K562 (cell line): Measurements from ENCODE around the gene LST1. TPM values are rescaled to one million over a fixed set of nuclear protein-coding genes. Genes with fewer than 3 reads are reported as not detected.
A peak's percentile ranks its signal among the peaks of the same experiment; 100 is the strongest.

Experiments used
- ATF7 ChIP-seq: fragments of 450-650 bp; IDR thresholded peaks from 2 replicates; pipeline ENCODE4 v1.7.1; 2014; ENCODE audit warnings: mild to moderate bottlenecking, moderate library complexity
- BHLHE40 ChIP-seq: IDR thresholded peaks from 2 replicates; pipeline ENCODE4 v1.6.1; 2011; ENCODE audit warnings: low read length, improper control_type of control experiment
- CREB3L1 ChIP-seq: fragments of 450-650 bp; IDR thresholded peaks from 2 replicates; pipeline ENCODE4 v1.6.1; 2014; ENCODE audit warnings: low read depth, mild to moderate bottlenecking, moderate library complexity, borderline replicate concordance
- EGR1 ChIP-seq: fragments of 450-650 bp; conservative IDR thresholded peaks from 2 replicates; pipeline ENCODE4 v1.6.1; 2017; ENCODE audit warnings: mild to moderate bottlenecking
- ETV1 ChIP-seq: fragments of 450-650 bp; conservative IDR thresholded peaks from 2 replicates; pipeline ENCODE4 v1.6.1; 2016; ENCODE audit warnings: missing genetic modification characterization, control low read depth, low read depth, missing compliant biosample characterization
- FOXA1 ChIP-seq: fragments of 450-650 bp; IDR thresholded peaks from 2 replicates; pipeline ENCODE4 v1.6.1; 2016; ENCODE audit warnings: mild to moderate bottlenecking, borderline replicate concordance
- MED1 ChIP-seq: sonication (generic); formaldehyde crosslinking; IDR thresholded peaks from 2 replicates; pipeline ENCODE4 v1.8.1; 2023; ENCODE audit warnings: missing genetic modification reagents, borderline replicate concordance
- PHF21A ChIP-seq: fragments of 450-650 bp; IDR thresholded peaks from 2 replicates; pipeline ENCODE4 v1.6.1; 2017; ENCODE audit warnings: low read depth, borderline replicate concordance
- PML ChIP-seq: IDR thresholded peaks from 2 replicates; pipeline ENCODE4 v1.6.1; 2012; ENCODE audit warnings: low read length, inconsistent platforms
- POLR2A ChIP-seq: fragments of 450-650 bp; conservative IDR thresholded peaks from 2 replicates; pipeline ENCODE4 v1.6.1; 2016
- PTRF ChIP-seq: fragments of 450-650 bp; IDR thresholded peaks from 2 replicates; pipeline ENCODE4 v1.6.1; 2016; ENCODE audit warnings: mild to moderate bottlenecking, missing genetic modification characterization, missing compliant biosample characterization
- RBFOX2 ChIP-seq: fragments of 200-400 bp; formaldehyde crosslinking; IDR thresholded peaks from 2 replicates; pipeline ENCODE4 v1.6.1; 2017; ENCODE audit warnings: low read depth, mild to moderate bottlenecking, low read length, moderate library complexity
- SMARCE1 ChIP-seq: fragments of 450-650 bp; IDR thresholded peaks from 2 replicates; pipeline ENCODE4 v1.7.1; 2016; ENCODE audit warnings: mild to moderate bottlenecking
- TFE3 ChIP-seq: fragments of 450-650 bp; formaldehyde crosslinking; IDR thresholded peaks from 2 replicates; pipeline ENCODE4 v1.4.0; 2020; ENCODE audit warnings: mild to moderate bottlenecking, mixed read lengths
- TRIM24 ChIP-seq, 2 experiments: fragments of 450-650 bp; IDR thresholded peaks; 2 replicates each; pipeline ENCODE4 v1.6.1; 2016
- XRCC5 ChIP-seq: fragments of 200-400 bp; formaldehyde crosslinking; IDR thresholded peaks from 2 replicates; pipeline ENCODE4 v1.6.1; 2017; ENCODE audit warnings: low read depth, mild to moderate bottlenecking, low read length
- ZC3H11A ChIP-seq: IDR thresholded peaks from 2 replicates; pipeline ENCODE4 v1.6.1; 2012; ENCODE audit warnings: low read depth, low read length, improper control_type of control experiment
- ZNF212 ChIP-seq: fragments of 450-650 bp; formaldehyde crosslinking; IDR thresholded peaks from 2 replicates; pipeline ENCODE4 v1.4.0; 2020; ENCODE audit warnings: mild to moderate bottlenecking
- ZNF274 ChIP-seq: IDR thresholded peaks from 2 replicates; pipeline ENCODE4 v1.6.1; 2011; ENCODE audit warnings: low read depth, mild to moderate bottlenecking, low read length, moderate library complexity, borderline replicate concordance
- ZNF398 ChIP-seq: fragments of 250-450 bp; sonication (Bioruptor Pico); IDR thresholded peaks from 2 replicates; pipeline ENCODE4 v1.8.0; 2021; ENCODE audit warnings: moderate library complexity, mild to moderate bottlenecking, inconsistent platforms
- ZNF639 ChIP-seq, 2 experiments: fragments of 200-800 bp in 1 of 2; sonication (Bioruptor generic) in 1 of 2; sonication (generic) in 1 of 2; formaldehyde crosslinking in 1 of 2; IDR thresholded peaks in 1 of 2; conservative IDR thresholded peaks in 1 of 2; 2 replicates each; pipeline versions ENCODE4 v1.5.0 to v1.6.1; 2016 to 2020; ENCODE audit warnings: missing compliant biosample characterization in 1 of 2, missing genetic modification characterization in 1 of 2, missing genetic modification reagents in 1 of 2
- ZNF707 ChIP-seq: fragments of 250-450 bp; sonication (Bioruptor Pico); conservative IDR thresholded peaks from 2 replicates; pipeline ENCODE4 v1.8.0; 2022; ENCODE audit warnings: inconsistent platforms, mild to moderate bottlenecking, moderate library complexity
- polyA plus RNA-seq, 8 experiments: library from polyadenylated mRNA; depleted of rRNA in 4 of 8; stranded (reverse) in 5 of 8; unstranded in 3 of 8; fragments of >200 nt; fragmentation: Nextera tagmentation in 2 of 8; fragmentation: Illumina TruSeq in 1 of 8; extraction: Ambion mirVana in 2 of 8; extraction: Trizol in 1 of 8; gene quantifications; 2 replicates each; pipeline versions ENCODE4 v1.2.1 to v1.2.3, GENCODE V29; 2011 to 2014; ENCODE audit warnings: inconsistent platforms in 1 of 8, missing spikeins in 1 of 8
- total RNA-seq, 7 experiments: library from RNA; depleted of rRNA in 6 of 7; stranded (reverse); fragments of >200 nt in 6 of 7; fragmentation: Illumina TruSeq in 2 of 7; extraction: Trizol in 2 of 7; gene quantifications; 2 replicates each; pipeline versions ENCODE4 v1.2.1 to v1.2.3, GENCODE V29; 2011 to 2021; ENCODE audit warnings: low replicate concordance in 1 of 7
- TF ChIP-seq, protein P1 (sequence below): fragments of 200-800 bp; sonication (Bioruptor generic); IDR thresholded peaks from 2 replicates; pipeline ENCODE4 v1.6.1; 2017; ENCODE audit warnings: missing genetic modification characterization, missing compliant biosample characterization

LST1 gene
- total and polyA plus RNA-seq, 9 of the 15 experiments (the other 6 are each of a cell fraction or from before 2014, with no cell fraction given) = 0.82 to 7.8 (median 1.7) TPM

- TF ChIP-seq FOXA1 = no peak
- no peak for TF ChIP-seq RBFOX2
- 0 out of 2 replicates have a peak, but pooled peaks have one; percentile 3 for TF ChIP-seq EGR1
- TF ChIP-seq ZNF707 (CRISPR knock-in tag) = no peak
- TF ChIP-seq BHLHE40 = no peak
- no peak for TF ChIP-seq PTRF (tag)
- no peak for TF ChIP-seq XRCC5
- no peak for TF ChIP-seq TFE3 (CRISPR knock-in tag)
- TF ChIP-seq ETV1 (tag) = no peak
- 0 out of 4 replicates have a peak, but pooled peaks of 1 of the 2 experiments have one; percentile 19 for TF ChIP-seq TRIM24 (IDR thresholded peaks at IDR 0.05)
- TF ChIP-seq PHF21A = no peak
- TF ChIP-seq ZNF639 (CRISPR knock-in tag; conservative IDR thresholded peaks at IDR 0.05 in 1 of 2, IDR thresholded peaks at IDR 0.05 in 1 of 2) = 0 out of 4 replicates have a peak, but pooled peaks of 1 of the 2 experiments have one; percentile 23
- TF ChIP-seq, protein P1, sequence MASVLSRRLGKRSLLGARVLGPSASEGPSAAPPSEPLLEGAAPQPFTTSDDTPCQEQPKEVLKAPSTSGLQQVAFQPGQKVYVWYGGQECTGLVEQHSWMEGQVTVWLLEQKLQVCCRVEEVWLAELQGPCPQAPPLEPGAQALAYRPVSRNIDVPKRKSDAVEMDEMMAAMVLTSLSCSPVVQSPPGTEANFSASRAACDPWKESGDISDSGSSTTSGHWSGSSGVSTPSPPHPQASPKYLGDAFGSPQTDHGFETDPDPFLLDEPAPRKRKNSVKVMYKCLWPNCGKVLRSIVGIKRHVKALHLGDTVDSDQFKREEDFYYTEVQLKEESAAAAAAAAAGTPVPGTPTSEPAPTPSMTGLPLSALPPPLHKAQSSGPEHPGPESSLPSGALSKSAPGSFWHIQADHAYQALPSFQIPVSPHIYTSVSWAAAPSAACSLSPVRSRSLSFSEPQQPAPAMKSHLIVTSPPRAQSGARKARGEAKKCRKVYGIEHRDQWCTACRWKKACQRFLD (CRISPR knock-in tag) = no peak
- TF ChIP-seq ZNF274 = no peak
- peak; percentile 37; the same call in 1 of the 2 replicates for TF ChIP-seq SMARCE1
- no peak for TF ChIP-seq ZNF212 (CRISPR knock-in tag)
- no peak for TF ChIP-seq POLR2A
- no peak for TF ChIP-seq ZNF398
- TF ChIP-seq PML = no peak
- no peak for TF ChIP-seq ZC3H11A
- no peak for TF ChIP-seq MED1 (CRISPR knock-in tag)
- no peak for TF ChIP-seq CREB3L1
- TF ChIP-seq ATF7 = no peak
These were observed 29.7 kb downstream of the LST1 start (continued) for GRCh38 chr6:31615748-31616147.
